ENCODE measurements around the gene GLIS2.

GLIS2 gene

DNA sequence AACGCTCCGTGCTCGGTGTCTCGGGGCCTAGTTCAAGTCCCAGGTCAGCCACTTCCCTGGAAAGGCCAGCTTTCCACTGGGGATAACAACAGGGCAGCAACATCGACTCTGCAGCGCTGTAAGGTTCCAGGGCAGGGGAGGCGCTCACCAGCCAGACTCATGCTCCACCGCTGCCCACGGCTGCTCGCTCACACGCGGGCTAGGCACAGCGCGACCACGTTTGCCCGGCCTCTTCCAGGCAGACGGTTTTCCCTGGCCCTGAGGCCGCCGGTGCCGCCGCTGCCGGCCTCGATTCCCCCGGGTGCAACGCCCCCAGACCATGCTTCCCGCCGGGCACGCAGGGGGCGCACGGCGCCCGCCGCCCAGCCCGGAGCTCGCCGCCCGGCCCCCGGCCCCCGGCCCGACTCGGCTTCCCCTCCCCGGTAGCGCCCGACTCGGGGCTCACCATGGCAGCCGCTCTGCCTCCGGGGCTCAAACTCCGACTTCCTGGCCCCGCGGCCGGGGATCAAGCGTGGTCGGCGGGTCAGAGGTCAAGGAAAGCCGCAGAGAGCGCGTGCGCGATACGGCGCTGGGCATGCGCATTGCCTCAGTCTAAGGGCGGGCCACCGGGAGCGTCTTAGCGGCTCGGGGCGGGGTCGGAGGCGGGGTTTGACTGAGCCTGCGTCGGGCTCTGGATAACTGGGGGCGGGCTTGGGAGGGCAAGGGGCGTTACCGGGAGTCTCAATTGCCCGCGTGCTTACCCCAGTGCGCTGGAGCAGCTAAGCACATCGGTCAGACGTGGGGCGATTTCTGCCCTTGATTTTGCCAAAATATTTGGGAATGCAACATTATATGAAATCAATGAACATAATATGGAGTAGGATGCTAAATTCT lies 35.2 kb downstream of the GLIS2 start, which contains the start of gene PAM16:
Gene PAM16 (minus strand): TSS at position 535 of the 873 bp plus-strand sequence. CDS start 87 bp downstream, at position 448.
- DNase-seq (ENCODE audit: low spot score), result peak; percentile 91

DNA sequence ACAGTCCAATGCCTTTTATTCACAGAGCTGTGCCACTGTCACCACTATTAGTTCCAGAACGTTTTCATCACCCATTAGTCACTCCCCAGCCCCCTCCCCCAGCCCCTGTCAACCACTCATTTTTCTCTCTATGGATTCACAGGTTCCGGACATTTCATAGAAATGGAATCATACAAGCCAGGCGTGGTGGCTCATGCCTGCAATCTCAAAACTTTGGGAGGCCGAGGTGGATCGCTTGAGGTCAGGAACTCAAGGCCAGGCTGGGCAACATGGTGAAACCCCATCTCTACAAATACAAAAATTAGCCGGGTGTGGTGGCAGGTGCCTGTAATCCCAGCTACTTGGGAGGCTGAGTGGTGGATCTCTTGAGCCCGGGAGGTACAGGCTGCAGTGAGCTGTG lies 36.0 kb downstream of the GLIS2 start:
- no peak for DNase-seq (ENCODE audit: low spot score)

GRCh38 chr16:4352843-4353242 lies 37.0 kb downstream of the GLIS2 start:
- DNase-seq (ENCODE audit: low spot score), result no peak

DNA sequence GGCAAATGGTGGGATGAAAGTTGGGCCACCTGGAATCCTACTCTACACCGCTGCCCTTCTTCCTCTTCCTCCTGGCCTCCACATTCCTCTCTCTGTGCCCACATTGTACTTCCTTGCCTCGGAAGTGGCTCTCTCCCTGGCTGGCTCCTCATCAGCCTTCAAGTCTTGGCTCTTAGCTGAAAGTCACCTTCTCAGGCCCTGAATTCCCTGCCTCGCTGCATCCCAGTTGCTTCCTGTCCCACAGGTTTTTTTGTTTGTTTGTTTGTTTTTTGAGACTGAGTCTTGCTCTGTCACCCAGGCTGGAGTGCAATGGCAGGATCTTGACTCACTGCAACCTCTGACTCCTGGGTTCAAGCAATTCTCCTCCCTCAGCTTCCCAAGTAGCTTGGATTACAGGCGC lies 37.8 kb downstream of the GLIS2 start:
- no peak for DNase-seq (ENCODE audit: low spot score)

DNA sequence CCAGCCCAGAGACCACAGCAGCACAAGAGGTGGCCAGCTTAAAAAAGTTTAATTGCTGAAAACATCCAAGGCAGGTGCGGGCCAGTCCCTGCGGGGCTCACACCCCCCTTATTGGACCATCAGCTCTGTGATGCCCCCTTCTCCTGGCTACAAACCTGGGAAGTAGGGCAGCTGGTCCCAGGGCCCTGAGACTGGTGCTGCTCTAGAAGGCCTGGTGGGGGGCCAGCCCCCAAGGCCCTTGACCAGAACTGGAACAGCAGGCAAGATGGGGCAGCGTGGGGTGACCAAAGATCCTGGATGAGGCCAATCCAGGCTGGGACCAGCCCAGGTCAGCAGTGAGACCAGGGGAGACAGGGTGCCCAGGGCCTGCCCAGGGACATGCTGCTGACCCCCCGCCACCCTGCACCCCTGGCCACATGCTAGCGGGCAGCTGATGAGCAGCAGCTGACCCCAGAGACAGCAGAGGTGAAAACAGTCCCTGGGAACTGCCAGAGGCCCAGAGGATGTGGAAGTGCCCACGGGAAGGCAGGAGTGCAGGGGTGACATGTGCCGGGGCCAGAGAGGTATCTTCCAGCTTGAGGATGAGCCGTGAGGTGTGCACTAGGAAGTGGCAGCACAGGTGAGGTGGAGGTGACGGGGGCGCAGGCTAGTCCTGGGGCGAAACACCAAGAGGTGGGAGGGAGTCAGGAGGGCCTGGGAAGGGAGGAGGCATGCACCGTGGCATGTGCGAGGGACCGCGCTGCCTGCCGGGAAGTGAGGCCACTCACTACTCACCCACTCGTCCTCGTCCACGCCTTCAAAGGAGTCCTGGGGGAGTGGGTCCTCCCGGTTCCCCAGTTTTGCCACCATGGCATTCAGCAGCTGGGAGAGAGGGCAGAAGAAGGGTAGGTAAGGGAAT lies 38.9 kb downstream of the GLIS2 start:
- no peak for DNase-seq (ENCODE audit: low spot score)

- no peak for DNase-seq (ENCODE audit: low spot score)
Observed at GRCh38 chr16:4356820-4357219, 41.0 kb downstream of the GLIS2 start.

DNA sequence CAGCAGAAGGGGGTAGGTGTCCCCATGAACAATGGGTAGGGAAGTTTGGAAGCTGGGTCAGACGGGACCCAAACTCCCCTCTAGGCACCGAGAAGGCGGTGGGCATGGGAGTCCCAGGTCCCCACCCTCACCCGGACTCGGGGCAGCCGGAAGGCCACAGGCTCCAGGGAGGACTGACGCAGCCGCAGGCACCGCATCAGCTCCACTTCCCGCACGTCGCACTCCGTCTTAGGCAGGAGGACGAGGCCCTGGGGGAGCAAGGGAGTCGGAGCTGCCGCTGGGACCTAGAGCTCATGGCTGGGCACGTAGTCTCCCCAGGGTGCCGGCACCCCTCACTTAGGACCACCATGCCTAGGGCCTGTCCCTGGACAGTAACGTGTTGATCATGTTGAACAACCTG lies 42.4 kb downstream of the GLIS2 start:
- no peak for DNase-seq (ENCODE audit: low spot score)

DNA sequence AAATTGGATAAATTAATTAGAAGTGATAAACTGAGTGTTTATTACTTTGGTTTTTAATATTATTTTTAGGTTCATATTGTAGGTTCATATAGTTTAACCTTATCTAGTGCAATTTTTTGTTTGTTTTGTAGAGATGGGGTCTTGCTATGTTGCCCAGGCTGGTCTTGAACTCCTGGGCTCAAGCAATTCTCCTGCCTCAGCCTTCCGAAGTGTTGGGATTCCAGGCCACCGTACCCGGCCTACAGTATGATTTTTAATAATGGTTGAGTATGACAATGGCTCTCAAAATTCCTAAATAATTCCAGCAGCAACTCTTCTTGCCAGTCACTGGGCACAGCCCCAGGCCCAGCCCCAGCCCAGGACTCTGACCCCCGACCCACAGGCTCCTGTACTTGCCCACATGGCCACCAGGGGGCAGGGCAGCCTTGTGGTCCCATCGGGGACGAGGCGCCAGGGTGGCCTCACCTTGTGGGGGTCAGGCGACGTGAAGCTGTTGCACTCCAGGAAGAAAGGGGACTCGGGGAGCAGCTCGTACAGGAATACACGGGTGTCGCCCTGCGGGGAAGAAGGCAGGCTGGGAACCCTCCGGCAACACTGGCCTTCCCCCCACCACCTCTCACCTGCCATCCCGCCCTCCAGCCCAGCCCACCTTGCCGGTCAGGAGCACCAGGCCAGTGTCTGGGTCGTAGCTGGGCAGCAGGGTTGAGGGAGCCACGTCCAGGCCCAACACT lies 43.1 kb downstream of the GLIS2 start:
- DNase-seq (ENCODE audit: low spot score), result no peak

GRCh38 chr16:4359914-4360313 lies 44.0 kb downstream of the GLIS2 start:
- DNase-seq (ENCODE audit: low spot score), result no peak

DNA sequence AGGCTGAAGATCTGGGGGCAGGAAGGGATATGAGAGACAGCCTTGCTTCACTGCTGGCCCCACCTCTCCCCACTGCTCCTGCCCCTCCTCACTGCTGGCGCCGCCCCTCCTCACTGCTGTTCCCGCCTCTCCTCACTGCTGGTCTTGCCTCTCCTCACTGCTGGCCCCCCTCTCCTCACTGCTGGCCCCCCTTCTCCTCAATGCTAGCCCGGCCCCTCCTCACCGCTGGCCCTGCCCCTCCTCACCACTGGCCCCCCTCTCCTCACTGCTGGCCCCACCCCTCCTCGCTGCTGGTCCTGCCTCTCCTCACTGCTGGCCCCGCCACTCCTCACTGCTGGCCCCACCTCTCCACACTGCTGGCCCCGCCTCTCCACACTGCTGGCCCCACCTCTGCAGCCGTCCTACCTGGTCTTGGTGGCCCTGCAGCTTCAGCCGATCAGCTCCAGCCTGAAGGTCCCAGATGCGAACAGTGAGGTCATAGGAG lies 44.7 kb downstream of the GLIS2 start:
- DNase-seq (ENCODE audit: low spot score), result no peak

DNA sequence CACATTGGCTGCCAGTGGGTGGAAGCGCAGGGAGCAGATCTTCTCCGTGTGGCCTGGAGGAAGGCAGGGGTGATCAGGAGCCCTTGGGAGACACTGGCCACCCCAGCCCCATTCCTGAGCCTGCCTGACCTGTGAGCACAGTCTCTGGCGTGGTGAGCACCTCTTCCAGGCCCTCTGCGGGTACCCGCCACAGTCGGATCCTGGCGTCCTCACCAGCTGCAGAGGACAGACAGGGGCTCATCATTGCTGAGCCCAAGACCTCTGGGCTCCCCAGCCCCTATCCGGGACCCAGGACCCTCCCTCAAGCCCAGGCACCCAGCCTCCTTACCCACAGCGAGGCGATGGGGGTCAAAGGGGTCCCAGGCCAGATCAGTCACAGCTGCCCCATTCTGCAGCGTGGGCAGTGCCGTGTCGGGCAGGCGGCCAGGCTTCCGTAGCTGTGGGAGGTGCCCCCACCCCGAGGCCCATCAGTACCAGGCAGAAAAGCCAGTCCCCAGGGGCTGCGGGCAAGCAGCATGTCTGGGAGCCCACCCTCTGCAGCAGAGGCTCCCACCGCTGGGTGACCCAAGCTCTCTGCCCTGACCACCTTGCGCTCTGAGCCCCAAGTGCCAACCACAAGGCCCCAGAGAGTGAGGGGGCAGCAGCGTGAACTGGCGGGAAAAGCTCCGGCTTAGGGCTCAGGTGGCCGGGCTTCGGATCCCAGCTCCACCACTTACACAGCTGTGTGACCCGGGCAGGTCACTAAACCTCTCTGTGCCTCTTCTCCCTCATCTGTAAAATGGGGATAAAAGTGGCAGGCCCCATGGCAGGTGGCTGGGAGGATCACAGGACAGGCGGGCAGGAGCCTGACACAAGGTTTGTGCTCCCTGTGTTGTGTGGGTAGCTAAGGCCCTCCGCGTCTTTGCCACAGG lies 45.4 kb downstream of the GLIS2 start:
- DNase-seq (ENCODE audit: low spot score), result no peak

DNA sequence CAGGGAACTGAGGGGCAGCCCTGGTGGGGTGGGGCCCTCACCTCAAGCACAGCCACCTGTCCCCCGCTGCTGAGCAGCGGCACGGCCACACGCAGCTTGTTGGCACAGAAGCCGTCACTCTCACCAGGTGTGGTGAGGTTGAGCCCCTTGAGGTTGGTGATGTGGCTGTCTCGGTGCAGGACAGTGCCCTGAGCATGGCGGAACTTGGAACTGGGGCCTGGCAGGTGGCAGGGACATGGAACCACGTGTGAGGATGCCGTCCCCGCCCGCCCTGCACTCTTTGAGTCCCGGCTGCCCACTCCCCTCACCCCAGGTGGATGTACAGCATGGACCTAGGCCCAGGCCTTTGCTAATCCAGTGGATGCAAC lies 46.1 kb downstream of the GLIS2 start:
- no peak for DNase-seq (ENCODE audit: low spot score)

DNA sequence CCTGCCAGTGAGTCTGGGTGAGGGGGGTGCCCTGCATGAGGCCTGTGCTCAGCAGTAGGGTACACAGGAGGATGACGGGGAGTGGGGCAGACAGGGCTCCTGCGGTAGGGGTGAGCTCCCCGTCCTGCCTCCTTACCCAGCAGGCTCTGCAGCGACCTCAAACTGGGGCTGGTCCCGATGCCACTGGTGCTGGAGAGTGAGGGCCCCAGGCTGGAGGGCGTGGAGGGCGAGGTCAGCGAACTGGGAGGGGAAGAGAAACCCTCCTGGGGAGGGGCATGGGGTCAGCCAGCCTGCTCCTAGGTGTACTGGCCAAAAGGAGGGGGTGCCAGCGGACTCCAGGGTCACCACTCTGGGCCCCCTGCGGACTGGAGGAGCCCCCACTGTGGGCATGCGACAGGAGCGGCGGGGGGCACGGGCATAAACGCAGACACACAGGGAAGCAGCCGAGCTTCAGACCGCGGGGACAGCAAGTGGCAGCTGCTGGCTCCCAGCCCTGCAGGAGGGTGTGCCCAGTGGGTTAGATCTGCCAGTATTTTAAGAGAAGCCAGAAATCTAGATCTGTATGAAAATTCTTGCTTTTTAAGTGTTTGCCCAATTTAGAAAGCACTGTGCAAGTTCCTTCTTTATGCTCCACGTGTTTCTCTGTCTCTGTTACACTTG lies 46.7 kb downstream of the GLIS2 start:
- no peak for DNase-seq (ENCODE audit: low spot score)

DNA sequence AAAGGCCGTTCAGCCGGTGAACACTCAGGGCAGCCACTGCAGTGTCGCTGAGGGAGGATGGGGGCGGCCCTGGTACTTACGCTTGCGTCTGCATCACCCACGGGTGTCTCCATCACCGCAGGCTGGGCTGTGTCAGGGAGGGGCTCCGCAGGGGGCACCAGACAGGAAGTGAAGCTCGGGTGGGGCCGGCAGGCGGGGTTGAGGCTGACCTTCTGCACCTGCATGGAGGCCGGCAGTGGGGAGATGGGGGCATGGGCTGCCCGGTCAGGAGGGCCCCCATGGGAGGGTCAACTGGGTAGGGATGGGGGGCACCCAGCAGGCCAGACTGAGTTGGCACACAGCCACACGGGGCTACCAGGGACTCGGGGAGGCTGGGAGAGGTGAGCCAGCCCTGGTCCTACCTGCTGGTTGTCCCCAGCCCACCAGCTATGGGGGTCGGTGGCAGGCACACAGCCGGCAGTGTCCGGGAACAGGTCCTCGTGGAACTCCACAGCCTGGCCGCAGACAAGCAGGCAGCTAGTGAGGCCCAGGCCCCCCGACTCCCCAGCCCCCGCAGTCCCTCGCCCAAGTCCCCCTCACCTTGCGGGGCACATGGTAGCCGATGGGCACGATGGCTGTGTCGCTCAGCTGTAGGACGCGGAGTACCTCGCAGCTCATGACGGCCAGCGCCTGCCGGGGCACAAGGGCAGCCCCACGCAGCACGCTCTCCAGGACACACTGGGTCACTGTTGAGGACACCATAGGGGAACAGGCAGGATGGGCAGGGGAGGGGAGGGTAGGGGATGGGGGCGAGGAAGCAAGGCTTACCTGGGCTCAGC lies 48.5 kb downstream of the GLIS2 start:
- no peak for DNase-seq (ENCODE audit: low spot score)

DNA sequence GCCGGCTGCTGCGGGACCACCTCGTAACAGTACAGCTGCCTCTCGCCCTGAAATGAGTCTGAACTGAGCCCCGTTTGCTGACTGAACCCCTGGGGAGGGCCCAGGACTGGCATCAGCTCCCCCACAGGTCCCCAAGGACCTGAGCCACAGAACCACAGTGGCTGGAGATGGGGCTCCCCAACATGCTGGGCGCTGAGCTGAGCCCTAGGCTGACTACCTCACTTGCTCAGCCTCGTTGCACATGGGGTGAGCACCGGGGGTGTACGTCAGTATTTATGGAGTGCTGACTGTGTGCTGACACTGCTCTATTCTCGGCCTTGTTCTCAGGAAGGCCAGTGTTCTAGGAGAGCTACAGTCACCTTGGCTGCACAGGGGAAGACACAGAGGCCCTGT lies 49.1 kb downstream of the GLIS2 start:
- DNase-seq (ENCODE audit: low spot score), result no peak

- DNase-seq (ENCODE audit: low spot score), result no peak
Observed at GRCh38 chr16:4365615-4366014, 49.7 kb downstream of the GLIS2 start.

- DNase-seq (ENCODE audit: low spot score), result no peak
Observed at GRCh38 chr16:4366016-4366415, 50.1 kb downstream of the GLIS2 start.

GRCh38 chr16:4367393-4367856 lies 51.6 kb downstream of the GLIS2 start:
- DNase-seq (ENCODE audit: low spot score), result no peak

DNA sequence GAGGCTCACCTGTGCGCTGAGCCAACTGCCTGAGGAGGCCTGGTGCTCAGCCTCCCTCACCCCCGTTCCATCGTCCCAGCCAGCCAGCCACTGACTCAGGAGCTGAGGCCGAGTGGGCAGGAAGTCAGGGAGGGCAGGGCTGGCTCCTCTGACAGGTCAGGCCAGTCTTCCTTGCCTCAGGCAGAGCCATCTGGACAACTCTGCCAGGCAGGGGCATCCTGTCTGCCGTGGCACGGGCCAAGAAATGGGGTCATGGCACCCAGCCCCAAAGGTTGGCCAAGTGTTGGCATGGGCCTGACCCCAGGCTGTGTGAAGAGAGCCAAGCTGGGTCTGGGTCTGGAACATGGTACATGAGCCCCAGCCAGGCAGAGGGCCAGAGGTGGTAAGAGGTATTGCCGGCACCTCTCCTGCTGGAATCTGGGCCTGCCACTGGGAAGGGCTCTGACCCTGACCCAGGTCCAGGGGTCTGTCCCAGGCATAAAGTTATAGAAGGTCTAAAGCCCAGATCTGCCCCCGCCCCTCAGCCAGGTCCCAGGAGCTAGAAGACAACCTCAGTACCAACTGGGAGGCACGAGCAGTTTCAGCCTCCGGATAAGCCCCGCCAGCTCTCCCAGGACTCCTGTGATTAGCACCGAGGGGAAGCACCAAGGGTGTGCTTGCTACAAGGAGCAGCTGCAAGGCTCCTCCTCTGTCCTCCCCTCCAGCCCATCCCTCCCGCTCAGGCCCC lies 53.3 kb downstream of the GLIS2 start:
- DNase-seq (ENCODE audit: low spot score), result no peak

Data from pons (tissue), 1 donor.